ENCODE data around the gene LRGUK.

Gene LRGUK

GRCh38 chr7:134126596-134126965, 559 bp upstream of the LRGUK start:
- DNase-seq: no peak

GRCh38 chr7:134128829-134129228, 1.7 kb downstream of the LRGUK start:
- no peak for DNase-seq

- DNase-seq: peak; percentile 10 to 41 (median 41)
Measured at GRCh38 chr7:134129856-134130523, 2.9 kb downstream of the LRGUK start.

GRCh38 chr7:134134004-134134403, 6.9 kb downstream of the LRGUK start:
- DNase-seq: no peak

GRCh38 chr7:134140889-134141867, 14.0 kb downstream of the LRGUK start:
- DNase-seq: peak; percentile 71 to 81 (median 76)

- DNase-seq: no peak
Measured at GRCh38 chr7:134141868-134142264, 14.7 kb downstream of the LRGUK start.

GRCh38 chr7:134153493-134154136, 26.5 kb downstream of the LRGUK start:
- DNase-seq: no peak

GRCh38 chr7:134154581-134155130, 27.5 kb downstream of the LRGUK start:
- no peak for DNase-seq

- DNase-seq: no peak
Measured at GRCh38 chr7:134155206-134155605, 28.1 kb downstream of the LRGUK start.

- no peak for DNase-seq
Measured at GRCh38 chr7:134155871-134156270, 28.7 kb downstream of the LRGUK start.

- DNase-seq: no peak
Measured at GRCh38 chr7:134165252-134165651, 38.1 kb downstream of the LRGUK start.

- no peak for DNase-seq
Measured at GRCh38 chr7:134167250-134167649, 40.1 kb downstream of the LRGUK start.

GRCh38 chr7:134167841-134168240, 40.7 kb downstream of the LRGUK start:
- no peak for DNase-seq

GRCh38 chr7:134174795-134175261, 47.7 kb downstream of the LRGUK start:
- peak; percentile 85 to 97 (median 96) for DNase-seq

GRCh38 chr7:134175334-134176036, 48.3 kb downstream of the LRGUK start:
- no peak for DNase-seq

- peak in 1 of 3 donors; percentile 17 for DNase-seq
Measured at GRCh38 chr7:134176037-134176350, 48.9 kb downstream of the LRGUK start.

- DNase-seq: no peak
Measured at GRCh38 chr7:134179036-134180011, 52.2 kb downstream of the LRGUK start.

- DNase-seq: peak in 2 of 3 donors; percentile 50 to 53
Measured at GRCh38 chr7:134180376-134180775, 53.2 kb downstream of the LRGUK start.

GRCh38 chr7:134182078-134182477, 54.9 kb downstream of the LRGUK start:
- no peak for DNase-seq

GRCh38 chr7:134184767-134185166, 57.6 kb downstream of the LRGUK start:
- peak; percentile 29 to 44 (median 42) for DNase-seq

GRCh38 chr7:134186027-134186426, 58.9 kb downstream of the LRGUK start:
- no peak for DNase-seq

Measured in suppressor macrophage treated with lipopolysaccharide for 1 hour (primary cell).